ENCODE data around the gene RFC3.

Gene RFC3

GRCh38 chr13:33863188-33863789, 45.3 kb downstream of the RFC3 start:
- in situ Hi-C loops (cut with MboI; ENCODE audit: low sequenced_read_pairs), result no loop called here

GRCh38 chr13:33865945-33866344, 48.0 kb downstream of the RFC3 start:
- in situ Hi-C loops (cut with MboI; ENCODE audit: low sequenced_read_pairs), result no loop called here

GRCh38 chr13:33867472-33867871, 49.5 kb downstream of the RFC3 start:
- in situ Hi-C loops (cut with MboI; ENCODE audit: low sequenced_read_pairs), result no loop called here

- in situ Hi-C loops (cut with MboI; ENCODE audit: low sequenced_read_pairs), result no loop called here
Measured at GRCh38 chr13:33868343-33868994, 50.5 kb downstream of the RFC3 start.

GRCh38 chr13:33869005-33869404, 51.1 kb downstream of the RFC3 start:
- in situ Hi-C loops (cut with MboI; ENCODE audit: low sequenced_read_pairs), result no loop called here

- in situ Hi-C loops (cut with MboI; ENCODE audit: low sequenced_read_pairs), result no loop called here
Measured at GRCh38 chr13:33870046-33870668, 52.2 kb downstream of the RFC3 start.

- in situ Hi-C loops (cut with MboI; ENCODE audit: low sequenced_read_pairs), result no loop called here
Measured at GRCh38 chr13:33871207-33872004, 53.5 kb downstream of the RFC3 start.

- in situ Hi-C loops (cut with MboI; ENCODE audit: low sequenced_read_pairs), result no loop called here
Measured at GRCh38 chr13:33872005-33872351, 54.0 kb downstream of the RFC3 start.

- in situ Hi-C loops (cut with MboI; ENCODE audit: low sequenced_read_pairs), result no loop called here
Measured at GRCh38 chr13:33873251-33873908, 55.4 kb downstream of the RFC3 start.

GRCh38 chr13:33874871-33875270, 56.9 kb downstream of the RFC3 start:
- in situ Hi-C loops (cut with MboI; ENCODE audit: low sequenced_read_pairs), result no loop called here

- in situ Hi-C loops (cut with MboI; ENCODE audit: low sequenced_read_pairs), result no loop called here
Measured at GRCh38 chr13:33875618-33876401, 57.9 kb downstream of the RFC3 start.

GRCh38 chr13:33876716-33877394, 58.9 kb downstream of the RFC3 start:
- in situ Hi-C loops (cut with MboI; ENCODE audit: low sequenced_read_pairs), result no loop called here

GRCh38 chr13:33879118-33879517, 61.2 kb downstream of the RFC3 start:
- in situ Hi-C loops (cut with MboI; ENCODE audit: low sequenced_read_pairs), result no loop called here

GRCh38 chr13:33882804-33883203, 64.9 kb downstream of the RFC3 start:
- in situ Hi-C loops (cut with MboI; ENCODE audit: low sequenced_read_pairs), result no loop called here

- in situ Hi-C loops (cut with MboI; ENCODE audit: low sequenced_read_pairs), result no loop called here
Measured at GRCh38 chr13:33884531-33885220, 66.7 kb downstream of the RFC3 start.

Measured in HL-60/S4 (cell line).